HCT116 (cell line): Measurements from ENCODE around the gene WDFY2.
"Not testable (repeated sequence)": the region's sequence is repeated elsewhere in the genome, so short reads cannot be mapped to it uniquely, and the experiment has no call there.

Experiments used
- CTCF ChIP-seq, 3 experiments: fragments of 200-600 bp in 1 of 3; sonication (generic) in 1 of 3; IDR thresholded peaks in 2 of 3; conservative IDR thresholded peaks in 1 of 3; 2 replicates each; pipeline ENCODE4 v1.5.1; 2012 to 2017; ENCODE audit warnings: low read depth in 2 of 3, low read length in 2 of 3, antibody characterized with exemption in 1 of 3, borderline replicate concordance in 1 of 3, control low read depth in 1 of 3, mild to moderate bottlenecking in 1 of 3, mixed read lengths in 1 of 3, mixed run types in 1 of 3, moderate library complexity in 1 of 3; ENCODE audit not compliant: insufficient read depth in 1 of 3
- EZH2 ChIP-seq: fragments of 200-600 bp; sonication (generic); IDR thresholded peaks from 2 replicates; pipeline ENCODE4 v1.6.1; 2017; ENCODE audit warnings: antibody characterized with exemption, mixed run types
- REST ChIP-seq: IDR thresholded peaks from 2 replicates; pipeline ENCODE4 v1.6.1; 2012; ENCODE audit warnings: low read depth
- SRF ChIP-seq: IDR thresholded peaks from 2 replicates; pipeline ENCODE4 v1.6.1; 2012; ENCODE audit warnings: low read depth

GRCh38 chr13:51640696-51641095, 56.4 kb downstream of the WDFY2 start:
- TF ChIP-seq CTCF (IDR thresholded peaks at IDR 0.05 in 2 of 3, conservative IDR thresholded peaks at IDR 0.05 in 1 of 3; ENCODE audit: borderline replicate concordance in 1 of 3, insufficient read depth in 1 of 3, low read depth in 2 of 3, low read length in 2 of 3); EZH2; REST; SRF: not testable (repeated sequence)
